Measurements from ENCODE around the gene DNMBP. TPM values are rescaled to one million over a fixed set of nuclear protein-coding genes. Genes with fewer than 3 reads are reported as not detected.
"Not testable (repeated sequence)": the region's sequence is repeated elsewhere in the genome, so short reads cannot be mapped to it uniquely, and the experiment has no call there.

The DNMBP gene
- total RNA-seq, 2 donors from 2014 or later: 13.1 to 15.5 TPM

DNA sequence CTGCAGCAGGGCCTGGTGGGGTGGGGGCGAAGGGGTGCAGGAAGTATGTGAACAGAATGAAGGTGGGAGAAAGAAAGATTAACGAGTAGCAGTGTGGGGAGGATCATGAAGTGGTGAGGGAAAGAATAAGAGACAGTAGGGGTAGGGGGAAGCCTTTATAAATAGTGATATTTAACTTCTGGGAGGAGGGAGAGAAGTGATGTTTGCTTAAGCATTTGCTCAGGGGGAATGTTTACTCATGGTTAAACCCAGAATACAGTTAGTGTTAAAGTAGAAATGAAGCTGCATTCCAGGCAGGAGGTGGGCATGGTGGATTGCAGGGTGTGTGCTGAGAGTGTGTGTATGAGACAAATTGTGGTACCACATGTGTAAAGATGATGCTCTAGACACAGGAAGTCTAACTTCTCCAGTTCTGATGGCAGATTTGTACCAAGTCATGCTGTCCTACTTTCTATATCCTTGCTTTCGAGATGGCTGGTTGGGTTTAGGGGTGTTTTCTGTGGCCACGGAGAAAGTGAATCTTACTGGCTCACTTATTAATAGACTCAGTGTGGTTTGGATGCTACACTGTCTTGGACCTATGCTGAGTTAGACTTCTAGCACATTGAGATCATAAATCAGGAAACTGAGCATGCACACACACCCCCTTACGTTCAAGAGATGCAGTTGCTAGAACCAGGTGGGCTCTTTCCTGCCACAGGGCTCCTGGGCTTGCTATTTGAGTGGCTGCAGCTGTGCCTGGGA, 10.6 kb upstream of the DNMBP start:
- intact Hi-C loops (cut with DNase I): no loop called here
- DNase-seq (ENCODE audit: low spot score): no peak

DNA sequence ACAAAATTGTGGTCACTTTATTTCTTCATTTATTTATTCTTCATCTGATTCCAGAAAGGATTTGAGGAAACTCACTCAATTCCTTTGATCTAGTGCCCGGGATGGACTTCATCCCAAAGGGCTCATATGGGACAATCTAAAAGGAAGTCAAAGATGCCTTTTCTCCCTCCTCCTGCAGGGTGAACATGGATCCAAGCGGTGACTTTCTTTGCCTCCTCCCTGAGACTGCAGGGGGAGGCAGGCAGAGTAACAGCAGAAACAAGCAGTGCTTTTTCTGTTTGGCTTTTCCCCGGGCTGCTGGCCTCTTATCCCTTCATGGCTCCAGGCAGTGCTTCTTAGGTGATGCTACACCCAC, 10.0 kb upstream of the DNMBP start:
- no peak for DNase-seq (ENCODE audit: low spot score)
- intact Hi-C loops (cut with DNase I): loop anchor here in 1 of 2 donors (10.0 kb wide), 1 partner anchor 115 kb away; no protein-coding TSS in a partner anchor

DNA sequence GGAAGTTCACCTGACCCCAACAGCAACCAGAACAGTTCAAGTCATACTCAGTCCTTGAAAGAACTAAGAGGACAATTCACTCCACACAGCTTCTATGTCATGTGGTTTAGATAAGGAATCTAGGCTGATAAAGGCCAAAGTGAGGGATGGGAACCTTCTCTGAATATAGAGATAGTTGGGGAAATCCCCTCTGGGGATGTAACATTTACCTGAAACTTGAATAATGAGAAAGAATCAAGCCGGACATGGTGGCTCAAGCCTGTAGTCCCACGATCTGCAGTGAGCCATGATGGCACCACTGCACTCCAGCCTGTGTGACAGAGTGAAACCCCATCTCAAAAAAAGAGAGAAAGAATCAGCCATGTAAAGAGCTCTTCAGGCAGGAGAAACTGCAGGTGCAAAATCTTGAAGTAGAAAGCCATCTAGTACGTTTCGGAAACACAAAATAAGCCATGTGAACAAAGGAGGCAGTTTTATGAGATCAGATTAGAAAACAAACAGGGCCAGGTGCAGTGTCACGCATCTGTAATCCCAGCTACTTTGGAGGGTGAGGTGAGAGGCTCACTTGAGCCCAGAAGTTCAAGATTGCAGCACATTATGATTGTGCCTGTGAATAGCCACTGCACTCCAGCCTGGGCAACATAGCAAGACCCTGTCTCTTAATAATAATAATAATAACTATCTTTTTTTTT, 4.5 kb upstream of the DNMBP start:
- DNase-seq (ENCODE audit: low spot score): no peak
- intact Hi-C loops (cut with DNase I): loop anchor here in 1 of 2 donors (10.0 kb wide), 1 partner anchor 109 kb away; no protein-coding TSS in a partner anchor

DNA sequence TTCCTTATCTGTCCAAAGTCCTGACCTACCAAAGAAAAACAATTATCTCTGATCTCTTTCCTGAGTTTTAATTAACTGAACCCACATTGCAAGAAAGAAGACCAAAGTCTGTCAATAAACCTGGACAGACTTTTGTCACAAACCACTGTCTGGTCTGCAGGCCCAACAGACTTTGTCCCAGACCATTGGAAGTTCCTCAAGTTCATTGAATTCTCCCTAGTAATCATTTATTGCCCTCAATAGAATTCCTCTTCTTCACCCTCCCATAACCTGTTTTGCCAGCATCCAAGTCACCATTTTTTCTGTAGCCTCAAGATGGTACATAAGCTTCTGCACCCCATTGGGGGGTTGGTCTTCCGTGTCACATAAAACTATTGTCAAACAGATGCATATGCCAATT, 3.9 kb upstream of the DNMBP start:
- DNase-seq (ENCODE audit: low spot score): no peak
- intact Hi-C loops (cut with DNase I): loop anchor here in 1 of 2 donors (10.0 kb wide), 1 partner anchor 109 kb away; no protein-coding TSS in a partner anchor

DNA sequence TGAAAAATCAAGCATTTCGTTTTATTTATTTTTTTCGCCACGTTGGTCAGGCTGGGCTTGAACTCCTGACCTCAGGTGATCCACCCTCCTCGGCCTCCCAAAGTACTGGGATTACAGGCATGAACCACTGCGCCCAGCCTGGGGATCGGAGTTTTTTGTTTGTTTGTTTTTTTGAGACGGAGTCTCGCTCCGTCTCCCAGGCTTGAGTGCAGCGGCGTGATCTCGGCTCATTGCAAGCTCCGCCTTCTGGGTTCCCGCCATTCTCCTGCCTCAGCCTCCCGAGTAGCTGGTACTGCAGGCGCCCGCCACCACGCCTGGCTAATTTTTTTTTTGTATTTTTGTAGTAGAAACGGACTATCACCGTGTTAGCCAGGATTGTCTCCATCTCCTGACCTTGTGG, 2.2 kb upstream of the DNMBP start:
- intact Hi-C loops (cut with DNase I): loop anchor here in 1 of 2 donors (10.0 kb wide), 1 partner anchor 107 kb away; no protein-coding TSS in a partner anchor

DNA sequence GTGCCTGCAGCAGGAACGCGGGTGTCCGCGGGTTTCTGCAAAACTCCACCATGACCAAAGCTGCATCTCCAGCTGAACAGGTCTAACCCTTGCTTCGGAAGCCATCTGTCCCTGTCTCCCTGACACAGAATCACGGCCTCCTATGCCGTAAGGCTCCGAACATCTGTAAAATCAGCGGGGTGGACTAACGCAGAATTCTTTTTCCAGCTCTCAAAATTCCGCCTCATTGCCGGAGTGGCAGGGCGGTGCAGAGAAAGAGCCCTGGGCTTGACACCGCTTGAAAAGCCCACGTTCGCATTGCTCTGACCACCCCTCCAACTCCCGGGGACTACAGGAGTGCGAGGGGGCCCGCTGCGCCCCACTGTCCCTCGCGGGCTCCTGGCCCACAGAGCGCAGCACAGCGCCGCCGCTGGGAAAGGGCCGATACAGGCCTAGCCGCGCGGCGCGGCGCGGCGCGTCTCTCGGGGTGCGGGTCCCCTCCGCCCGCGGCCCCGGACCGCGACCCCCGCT, 409 bp downstream of the DNMBP start:
- DNase-seq (ENCODE audit: low spot score): no peak
- intact Hi-C loops (cut with DNase I): loop anchor here in 1 of 2 donors (5.0 kb wide), 1 partner anchor 162 kb away; no protein-coding TSS in a partner anchor

More for the DNA sequence above, 2.2 kb upstream of the DNMBP start:
- not testable (repeated sequence) for DNase-seq (ENCODE audit: low spot score)

DNA sequence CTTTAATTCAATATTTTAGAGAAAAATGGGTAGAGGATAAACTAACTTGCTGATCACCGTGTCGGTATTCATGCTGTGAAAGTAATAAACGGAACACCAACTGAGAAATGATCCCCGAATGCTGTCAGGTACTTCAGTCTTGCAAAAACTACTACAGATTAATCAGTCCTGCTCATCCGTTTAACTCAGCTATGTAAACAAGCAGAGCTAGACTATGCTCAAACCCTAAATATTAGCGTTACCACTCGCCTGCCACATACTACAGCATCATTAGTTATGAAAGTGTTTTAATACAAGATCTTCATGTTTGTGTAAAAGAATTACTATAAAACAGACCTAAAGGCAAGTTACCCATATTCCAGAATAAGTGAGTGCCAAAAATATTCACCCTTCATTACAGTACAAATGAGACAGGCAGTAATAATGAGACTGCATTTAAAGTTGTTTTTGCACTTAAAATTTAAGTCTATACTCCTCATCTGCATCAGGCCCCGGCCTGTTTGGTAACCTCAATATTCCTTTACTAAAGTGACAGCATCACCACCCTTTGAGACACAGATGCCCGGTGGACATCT, 952 bp downstream of the DNMBP start:
- DNase-seq (ENCODE audit: low spot score): no peak
- intact Hi-C loops (cut with DNase I): loop anchor here in 1 of 2 donors (5.0 kb wide), 1 partner anchor 161 kb away; no protein-coding TSS in a partner anchor

DNA sequence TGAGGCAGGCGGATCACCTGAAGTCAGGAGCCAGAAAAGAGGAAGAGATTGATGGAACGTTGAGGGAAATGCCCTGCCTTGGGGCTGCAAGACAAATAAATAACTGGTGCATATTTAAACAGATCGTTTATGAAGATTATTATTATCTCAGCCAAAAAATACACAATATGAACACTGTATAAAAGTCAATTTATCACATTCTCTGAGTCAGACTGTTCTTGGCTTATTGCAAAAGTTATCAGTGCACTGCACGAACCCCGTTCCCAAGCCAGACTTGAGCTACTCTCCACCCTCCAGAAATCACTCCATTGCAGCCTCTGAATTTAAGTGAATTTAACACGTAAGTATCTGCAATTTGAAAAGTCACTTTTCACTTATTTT, 1.6 kb downstream of the DNMBP start:
- no peak for DNase-seq (ENCODE audit: low spot score)
- intact Hi-C loops (cut with DNase I): loop anchor here in 1 of 2 donors (5.0 kb wide), 1 partner anchor 161 kb away; no protein-coding TSS in a partner anchor

DNA sequence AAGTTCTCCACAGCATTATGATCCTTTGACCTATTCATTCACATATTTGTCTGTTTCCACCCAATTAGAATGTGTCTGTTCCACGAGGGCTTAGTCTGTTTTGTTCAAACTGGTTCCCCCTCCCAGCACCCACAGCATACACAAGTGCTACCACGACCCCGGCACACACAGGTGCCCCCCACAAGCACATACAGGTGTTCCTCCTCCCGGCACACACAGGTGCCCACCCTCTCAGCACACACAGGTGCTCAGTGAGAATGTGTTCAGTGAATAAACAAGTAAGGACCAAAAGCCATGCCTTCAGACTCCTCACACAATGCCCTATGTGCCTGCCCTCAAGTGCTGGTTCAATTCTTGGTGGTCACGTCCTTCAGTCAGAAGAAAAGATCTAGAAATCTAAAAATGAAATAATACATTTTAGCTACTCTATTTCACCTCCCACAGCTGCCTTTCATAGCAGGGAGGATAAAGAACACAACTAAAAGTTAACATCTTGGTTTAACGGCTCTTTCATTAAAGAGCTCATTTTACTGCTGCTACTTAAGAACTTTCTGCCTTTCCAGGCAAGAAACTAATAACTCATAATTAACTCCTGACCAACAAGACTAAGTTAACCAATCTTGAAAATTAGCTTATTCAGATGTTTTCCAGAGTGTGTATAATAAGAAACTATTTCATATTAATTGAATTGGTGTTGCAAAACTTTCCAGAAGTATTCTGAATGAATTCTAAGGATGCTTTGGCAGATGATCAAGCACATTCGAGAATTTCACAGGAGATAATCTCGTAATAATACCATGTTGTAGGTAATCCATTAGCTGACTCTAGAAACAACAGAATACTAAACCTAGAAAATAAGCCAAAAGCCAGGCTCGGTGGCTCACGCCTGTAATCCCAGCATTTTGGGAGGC, 2.3 kb downstream of the DNMBP start:
- intact Hi-C loops (cut with DNase I): loop anchor here in 1 of 2 donors (5.0 kb wide), 1 partner anchor 160 kb away; no protein-coding TSS in a partner anchor
- DNase-seq (ENCODE audit: low spot score): no peak

DNA sequence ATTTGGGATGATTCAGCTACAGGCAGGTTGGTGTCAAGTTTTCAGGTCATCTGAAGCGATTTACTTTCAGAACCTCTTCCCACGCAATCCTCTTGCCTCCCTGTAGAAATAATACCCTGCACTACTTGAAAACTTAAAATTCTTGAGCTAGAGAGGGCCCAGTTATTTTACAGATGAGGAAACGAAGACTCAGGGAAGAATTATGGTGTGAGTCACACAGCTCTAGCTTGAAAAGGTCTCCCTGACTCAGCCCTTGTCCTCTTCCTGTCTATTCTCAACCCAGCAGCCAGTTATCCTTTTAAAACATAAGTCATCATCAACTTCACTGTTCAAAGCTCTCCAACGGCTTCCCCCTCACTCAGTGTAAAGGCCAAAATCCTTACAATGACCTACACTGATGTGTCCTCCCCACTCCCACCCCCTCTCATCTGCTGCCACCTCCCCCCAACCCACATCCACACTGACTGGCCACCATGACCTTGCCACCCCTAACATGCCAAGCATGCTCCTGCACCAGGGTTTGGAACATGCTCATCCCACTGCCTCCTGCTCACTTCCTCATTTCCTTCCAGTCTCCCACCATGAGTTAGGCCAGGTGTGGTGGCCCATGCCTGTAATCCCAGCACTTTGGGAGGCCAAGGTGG, 3.4 kb downstream of the DNMBP start:
- intact Hi-C loops (cut with DNase I): loop anchor here in 1 of 2 donors (5.0 kb wide), 1 partner anchor 159 kb away; no protein-coding TSS in a partner anchor

DNA sequence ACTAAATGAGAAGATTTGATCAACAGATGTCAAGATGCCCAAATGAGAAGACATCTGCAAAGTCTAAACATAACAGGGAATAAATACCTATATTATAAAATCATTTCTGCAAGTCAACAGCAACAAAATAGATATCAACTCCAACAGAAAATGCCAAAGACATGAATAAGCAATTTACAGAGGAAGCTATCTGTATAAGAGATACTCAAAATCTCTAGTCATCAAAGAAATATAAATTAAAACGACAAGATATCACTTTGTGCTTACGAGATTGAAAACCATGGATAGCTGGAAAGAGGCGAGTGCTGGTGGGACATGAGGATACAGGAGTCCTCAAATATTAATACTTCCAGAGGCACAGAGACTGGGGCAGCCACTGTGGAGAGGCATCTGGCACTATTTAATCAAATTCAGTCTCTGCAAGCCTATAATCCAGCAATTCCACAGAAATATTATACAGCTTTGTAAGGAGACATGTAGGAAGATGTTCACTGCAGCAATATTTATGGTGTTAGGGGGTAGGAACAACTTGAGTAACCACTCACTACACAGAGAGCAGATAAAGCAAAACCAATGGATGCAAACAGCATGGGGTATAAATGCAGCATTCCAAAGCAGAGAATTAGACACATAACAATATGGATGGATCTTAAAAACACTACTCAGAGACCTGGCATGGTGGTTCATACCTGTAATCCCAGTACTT, 4.8 kb downstream of the DNMBP start:
- intact Hi-C loops (cut with DNase I): loop anchor here in 1 of 2 donors (5.0 kb wide), 1 partner anchor 158 kb away; no protein-coding TSS in a partner anchor
- DNase-seq (ENCODE audit: low spot score): no peak

More for the DNA sequence above, 3.4 kb downstream of the DNMBP start:
- DNase-seq (ENCODE audit: low spot score): no peak

DNA sequence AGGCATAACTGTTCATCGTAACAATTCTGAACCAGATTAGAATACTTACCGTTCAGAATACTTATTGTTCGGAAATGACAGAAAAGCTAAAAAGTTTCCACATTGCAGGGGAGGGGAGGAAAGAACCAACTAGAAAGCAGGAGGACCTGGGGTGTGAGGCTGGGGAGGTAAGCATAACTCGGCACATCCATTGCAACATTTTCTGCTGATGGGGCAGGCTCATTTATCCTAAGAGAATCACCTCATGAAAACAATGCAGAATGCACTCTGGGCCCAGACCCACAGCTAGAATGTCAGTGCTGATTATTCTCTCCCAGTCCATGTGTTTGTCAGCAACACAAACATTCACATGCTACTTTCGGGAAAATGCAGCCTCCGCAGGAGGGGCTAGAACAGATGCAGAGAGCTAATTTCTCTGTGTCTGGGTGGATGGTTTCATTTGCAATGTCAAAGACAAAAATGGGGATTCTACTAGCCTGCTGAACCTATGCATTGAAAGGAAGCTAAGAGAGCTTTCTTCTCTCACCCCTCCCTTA, 9.6 kb downstream of the DNMBP start:
- no peak for DNase-seq (ENCODE audit: low spot score)
- intact Hi-C loops (cut with DNase I): no loop called here

DNA sequence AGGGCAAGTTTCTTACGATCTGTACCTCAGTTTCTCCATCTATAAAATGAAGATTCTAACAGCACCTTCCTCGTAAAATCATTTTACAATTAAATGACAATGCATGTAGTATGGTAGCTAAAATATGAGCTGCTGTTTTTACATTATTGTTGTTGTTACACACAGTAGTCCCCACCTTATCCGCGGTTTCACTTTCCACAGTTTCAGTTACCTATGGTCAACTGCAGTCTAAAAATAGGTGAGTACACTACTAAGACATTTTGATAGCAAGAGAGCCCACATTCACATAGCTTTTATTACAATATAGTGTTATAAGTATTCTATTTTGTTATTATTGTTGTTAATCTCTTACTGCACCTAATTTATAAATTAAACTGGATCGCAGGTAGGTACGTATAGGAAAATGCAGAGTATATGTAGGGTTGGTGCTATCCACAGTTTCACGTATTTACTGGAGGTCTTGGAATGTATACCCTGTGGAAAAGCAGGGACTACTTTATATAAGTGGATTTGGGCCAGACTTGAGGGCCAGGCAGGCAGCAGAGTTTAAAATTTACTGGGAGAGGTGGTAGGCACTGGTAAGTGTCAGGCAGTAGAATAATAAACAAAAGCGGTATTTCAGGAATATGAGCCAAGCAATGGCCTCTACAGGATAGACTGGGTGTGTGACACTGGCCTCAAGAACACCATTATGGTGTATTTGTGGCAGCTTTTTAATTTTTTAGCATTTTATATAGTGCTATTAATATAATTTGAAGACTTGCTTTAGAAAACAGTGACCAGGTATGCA, 10.2 kb downstream of the DNMBP start:
- intact Hi-C loops (cut with DNase I): no loop called here
- DNase-seq (ENCODE audit: low spot score): no peak

DNA sequence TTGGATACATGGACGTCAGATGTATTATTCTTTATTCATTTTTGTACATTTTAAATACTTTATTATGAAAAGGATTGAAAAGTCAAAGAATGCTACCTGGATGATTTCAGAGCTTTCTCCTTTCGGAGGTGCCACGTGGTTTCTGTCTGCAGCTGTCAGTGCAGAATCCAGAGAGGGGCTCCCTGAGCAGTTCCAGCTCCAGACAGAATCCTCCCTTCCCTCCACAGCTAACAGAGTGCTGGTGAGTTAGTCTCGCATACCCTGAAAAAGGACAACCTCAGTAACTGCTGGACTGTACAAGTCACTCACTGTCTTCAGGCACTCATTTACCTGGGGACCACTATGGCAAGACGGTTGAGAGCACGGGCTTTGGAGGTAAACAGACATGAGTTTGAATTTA, 10.9 kb downstream of the DNMBP start:
- intact Hi-C loops (cut with DNase I): no loop called here
- DNase-seq (ENCODE audit: low spot score): no peak

DNA sequence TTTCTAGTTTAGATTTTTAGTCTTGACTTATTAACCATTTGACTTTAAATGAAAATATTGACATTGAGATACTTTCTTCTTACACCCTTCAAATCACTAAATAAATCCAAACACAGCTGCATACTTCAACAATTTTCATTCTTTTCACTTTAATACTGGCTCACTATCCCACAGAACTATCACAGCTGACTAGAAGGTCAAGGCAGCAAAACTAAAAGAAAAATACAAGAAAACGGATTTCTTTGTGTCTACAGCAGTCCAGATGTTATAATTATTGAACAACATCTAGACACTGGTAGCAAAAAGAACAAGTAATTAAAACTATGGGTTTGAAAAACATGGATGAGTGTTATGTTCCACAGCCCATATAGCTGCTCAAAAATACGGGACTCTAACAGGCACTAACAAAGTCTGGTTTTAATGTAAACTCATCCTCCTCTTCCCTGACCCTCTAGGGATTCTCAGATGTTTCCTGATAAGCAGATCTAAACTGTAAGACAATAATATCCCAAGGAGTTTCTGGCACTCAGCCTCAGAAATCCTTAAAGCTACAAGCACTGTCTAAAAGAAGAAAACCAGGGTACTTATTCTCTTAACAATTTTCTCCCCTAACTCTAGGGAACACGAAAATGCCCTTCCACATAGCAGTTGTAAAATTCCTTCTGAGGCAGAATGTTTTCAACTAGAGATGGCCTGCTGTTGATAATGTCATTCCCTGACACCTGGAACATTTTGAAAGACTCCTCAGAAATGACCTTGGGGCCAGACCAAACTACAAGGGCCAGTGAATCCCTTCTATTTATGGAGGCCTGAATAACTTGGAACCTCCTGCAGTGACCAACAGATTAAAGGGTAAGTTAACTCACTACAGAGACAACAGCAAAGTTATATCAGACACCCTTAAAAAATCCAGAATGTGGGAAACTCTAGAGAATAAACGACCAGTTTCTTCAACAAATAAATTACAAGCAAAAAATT, 12.8 kb downstream of the DNMBP start:
- DNase-seq (ENCODE audit: low spot score): no peak
- intact Hi-C loops (cut with DNase I): no loop called here

Data from posterior vena cava (tissue), 2 donors.